Upper lobe of left lung (tissue), 6 donors: ENCODE data around the gene ZNF547. TPM values are rescaled to one million over a fixed set of nuclear protein-coding genes. Genes with fewer than 3 reads are reported as not detected.

Experiments
- ATAC-seq, 2 donors: fragments of 200-7000 bp; cut with Tn5 transposase; one replicate each; pipeline ENCODE4 v1.9.1; 2022; ENCODE audit warnings: mild to moderate bottlenecking in 2 of 2, moderate library complexity in 2 of 2; ENCODE audit not compliant: low FRiP score in 2 of 2
- DNase-seq, 2 donors: peaks; one replicate each; pipeline ENCODE4 v3.0.0-alpha.2; 2019 to 2020
- H3K27ac ChIP-seq, 4 donors: fragments of 200-600 bp; sonication (generic); one replicate each; pipeline ENCODE4 v1.5.1; 2016 to 2019
- H3K27me3 ChIP-seq, 4 donors: fragments of 200-600 bp; sonication (generic); one replicate each; pipeline ENCODE4 v1.5.1; 2017 to 2019
- H3K36me3 ChIP-seq, 4 donors: fragments of 200-600 bp; sonication (generic); one replicate each; pipeline ENCODE4 v1.5.1; 2016 to 2019
- H3K4me1 ChIP-seq, 4 donors: fragments of 200-600 bp; sonication (generic); one replicate each; pipeline ENCODE4 v1.5.1; 2018 to 2019
- H3K4me3 ChIP-seq, 4 donors: fragments of 200-600 bp; sonication (generic); one replicate each; pipeline ENCODE4 v1.5.1; 2017 to 2019; ENCODE audit warnings: mild to moderate bottlenecking in 2 of 4, moderate library complexity in 1 of 4
- H3K9me3 ChIP-seq, 4 donors: fragments of 200-600 bp; sonication (generic); one replicate each; pipeline ENCODE4 v1.5.1; 2018 to 2019
- CTCF ChIP-seq, 6 experiments: fragments of 450-650 bp in 4 of 6; fragments of 200-600 bp in 2 of 6; sonication (generic) in 2 of 6; IDR thresholded peaks; one replicate each; pipeline ENCODE4 v1.5.1; 2016 to 2019; ENCODE audit warnings: antibody characterized with exemption in 6 of 6
- EP300 ChIP-seq, 4 donors: sonication (generic); formaldehyde crosslinking; IDR thresholded peaks; one replicate each; pipeline ENCODE4 v1.5.1; 2017; ENCODE audit warnings: antibody characterized with exemption in 4 of 4, control low read depth in 2 of 4
- POLR2A ChIP-seq, 4 donors: fragments of 450-650 bp; IDR thresholded peaks; one replicate each; pipeline ENCODE4 v1.5.1; 2016 to 2017; ENCODE audit warnings: antibody characterized with exemption in 4 of 4, mild to moderate bottlenecking in 2 of 4
- POLR2AphosphoS5 ChIP-seq, 2 donors: sonication (generic); formaldehyde crosslinking; IDR thresholded peaks; one replicate each; pipeline ENCODE4 v1.5.1; 2017; ENCODE audit warnings: antibody characterized with exemption in 2 of 2
- WGBS, 2 donors: methylation state at CpG; one replicate each; pipeline ENCODE4 v1.1.5; 2017 to 2018; 5-methylcytosine and 5-hydroxymethylcytosine counted together
- total RNA-seq, 6 donors: library from RNA; depleted of rRNA in 4 of 6; stranded (reverse); fragments of >200 nt in 4 of 6; gene quantifications; one replicate each; pipeline versions ENCODE4 v1.1.0 to v1.2.1, GENCODE V29; 2016 to 2021
- donor health status: DM: no; HTN: no; CAD: no; lungs with moderate emphysema.
- donor health status: DM: no; HTN: yes; CAD: no; lungs with severe emphysema.

ZNF547 gene
- 1 to 10 TPM in 5 of 6 donors, under 1 TPM in 1; 0.89 to 9.4 (median 3.2) TPM for total RNA-seq

DNA sequence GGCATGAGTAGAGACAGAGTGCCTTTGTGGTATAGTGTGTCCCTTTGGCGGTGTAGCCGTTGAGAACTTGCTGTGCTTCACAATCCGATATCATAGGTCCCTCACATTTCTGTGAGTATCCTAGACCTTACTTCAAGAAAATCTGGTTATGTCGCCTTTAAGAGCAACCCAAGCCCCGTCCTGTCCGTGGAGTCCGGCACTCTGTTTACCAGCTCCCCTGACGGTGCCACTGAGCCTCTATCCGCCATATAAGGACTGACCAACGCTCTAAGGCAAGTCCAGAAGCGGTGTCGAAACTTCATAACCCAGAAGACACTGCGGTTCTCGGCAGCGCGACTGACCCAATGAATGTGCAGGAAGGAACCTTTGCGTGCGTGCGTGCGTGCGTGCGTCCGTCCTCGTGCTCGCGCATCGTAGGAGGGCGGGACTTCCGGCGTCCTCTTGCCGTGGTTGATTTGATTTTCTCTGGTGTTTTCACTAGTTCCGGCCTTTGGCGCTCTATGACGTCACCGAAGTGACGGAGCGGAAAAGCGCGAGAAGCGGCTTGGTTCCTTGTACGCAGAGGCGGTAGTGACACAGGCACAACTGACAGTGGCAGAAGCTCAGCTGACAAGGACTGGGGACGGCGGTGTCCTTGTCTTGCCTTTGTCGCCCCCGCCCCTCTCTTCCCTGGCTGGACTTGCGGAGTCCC, at the start of gene ZNF547, which contains the start of gene TRAPPC2B:
ZNF547 (plus strand) TSS at position 555 of the 691 bp plus-strand sequence. CDS start 5,005 bp downstream, outside the sequence.
TRAPPC2B (plus strand) TSS at position 555 of the 691 bp plus-strand sequence. CDS start 1,283 bp downstream, outside the sequence.
- peaks cover 0 to 26% (median 16%) of the 10 kb centered on the region in 4 donors for H3K9me3 ChIP-seq
- TF ChIP-seq EP300 (IDR thresholded peaks at IDR 0.05) (peak in 1 of 4 donors; percentile 83), POLR2AphosphoS5 (IDR thresholded peaks at IDR 0.05) (peak; percentile 89 to 97), CTCF (IDR thresholded peaks at IDR 0.05) (peak in 1 of 6 experiments; percentile 23), POLR2A (IDR thresholded peaks at IDR 0.05) (peak in 2 of 4 donors; percentile 27 to 70)
- WGBS, 2 donors = 1 to 2% methylated on average over 24 to 42 of the region's 47 CpGs
- peak within 1 kb of the TSS; percentile 89 to 98 (median 92) for H3K27ac ChIP-seq
- H3K27me3 ChIP-seq = no peaks in the 10 kb centered on the region
- peak within 1 kb of the TSS; percentile 39 to 91 (median 74) for H3K4me3 ChIP-seq
- H3K36me3 ChIP-seq = peaks cover 0 to 12% (median 3%) of the 10 kb centered on the region in 4 donors
- peak; percentile 99 for ATAC-seq
- peaks cover 7 to 21% (median 16%) of the 10 kb centered on the region in 4 donors for H3K4me1 ChIP-seq
- DNase-seq = peak; percentile 98 to 99

DNA sequence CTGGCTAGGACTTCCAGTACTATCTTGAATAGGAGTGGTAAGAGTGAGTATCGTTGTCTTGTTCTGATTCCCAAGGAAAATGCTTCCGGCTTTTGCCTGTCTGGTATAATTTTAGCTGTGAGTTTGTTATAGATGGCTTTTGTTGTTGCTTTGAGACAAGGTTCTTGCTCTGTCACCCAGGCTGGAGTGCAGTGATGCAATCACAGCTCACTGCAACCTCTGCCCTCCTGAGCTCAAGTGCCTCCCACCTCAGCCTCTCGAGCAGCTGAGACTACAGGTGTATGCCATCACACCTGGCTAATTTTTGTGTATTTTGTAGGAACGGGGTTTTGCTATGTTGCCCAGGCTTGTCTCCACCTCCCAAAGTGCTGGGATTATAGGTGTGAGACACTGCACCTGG, 49.2 kb upstream of the ZNF547 start:
- WGBS, 2 donors = 55 to 73% methylated on average over 4 of the region's 4 CpGs
- ATAC-seq = no peak
- no peak overlapping the region for H3K27ac ChIP-seq

DNA sequence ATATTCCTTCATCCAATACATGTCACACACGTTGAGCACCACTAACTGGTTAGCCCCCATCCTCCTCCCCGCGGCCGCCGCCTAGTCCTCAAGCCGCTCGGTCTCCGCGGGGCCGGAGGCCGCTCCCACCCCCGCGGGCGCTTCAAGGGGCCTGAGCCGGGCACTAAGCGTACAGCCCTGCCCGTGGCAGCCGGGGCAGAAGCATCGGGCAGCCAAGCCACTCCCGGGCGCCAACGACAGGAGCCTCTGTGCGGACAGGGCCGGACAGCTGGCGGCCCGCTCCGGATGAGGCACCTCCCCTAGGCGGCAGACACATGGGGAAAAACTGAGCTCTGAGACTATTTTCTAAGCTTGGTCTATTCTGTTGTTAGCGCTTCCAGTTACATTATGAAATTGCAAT, 45.8 kb upstream of the ZNF547 start:
- Histone ChIP-seq H3K4me3 (no peak overlapping the region), H3K36me3 (no peaks in the 10 kb centered on the region), H3K4me1 (peaks cover 14 to 22% (median 17%) of the 10 kb centered on the region in 4 donors), H3K27ac (no peak overlapping the region), H3K9me3 (no peaks in the 10 kb centered on the region), H3K27me3 (peaks cover 0 to 4% (median 0%) of the 10 kb centered on the region in 4 donors)
- no peak for ATAC-seq
- DNase-seq = peak in 1 of 2 donors; percentile 81
- 16 to 17% methylated on average over 18 to 28 of the region's 29 CpGs for WGBS, 2 donors
- TF ChIP-seq POLR2AphosphoS5 (IDR thresholded peaks at IDR 0.05) (no peak), EP300 (IDR thresholded peaks at IDR 0.05) (no peak), CTCF (IDR thresholded peaks at IDR 0.05) (no peak), POLR2A (IDR thresholded peaks at IDR 0.05) (no peak)

More for the DNA sequence above, 49.2 kb upstream of the ZNF547 start:
- Histone ChIP-seq H3K4me1 (no peaks in the 10 kb centered on the region), H3K27me3 (peaks cover 0 to 4% (median 0%) of the 10 kb centered on the region in 4 donors), H3K9me3 (peaks cover 0 to 6% (median 0%) of the 10 kb centered on the region in 4 donors), H3K4me3 (no peak overlapping the region), H3K36me3 (no peaks in the 10 kb centered on the region)
- no peak for DNase-seq
- no peak for TF ChIP-seq EP300 (IDR thresholded peaks at IDR 0.05)
- no peak for TF ChIP-seq CTCF (IDR thresholded peaks at IDR 0.05)
- TF ChIP-seq POLR2AphosphoS5 (IDR thresholded peaks at IDR 0.05) = no peak
- TF ChIP-seq POLR2A (IDR thresholded peaks at IDR 0.05) = no peak

GRCh38 chr19:57319869-57320179, 43.5 kb upstream of the ZNF547 start:
- peak overlapping the region; percentile 82 to 92 (median 88) for H3K27ac ChIP-seq
- no peak for TF ChIP-seq EP300 (IDR thresholded peaks at IDR 0.05)
- no peak for TF ChIP-seq POLR2AphosphoS5 (IDR thresholded peaks at IDR 0.05)
- no peak for TF ChIP-seq POLR2A (IDR thresholded peaks at IDR 0.05)
- no peak for TF ChIP-seq CTCF (IDR thresholded peaks at IDR 0.05)
- 0% methylated on average over 1 of the region's 1 CpG for WGBS, 2 donors
- peak in 1 of 2 donors; percentile 44 for ATAC-seq
- DNase-seq = no peak
- peak overlapping the region; percentile 46 to 97 (median 86) for H3K4me3 ChIP-seq
- peaks cover 0 to 4% (median 0%) of the 10 kb centered on the region in 4 donors for H3K27me3 ChIP-seq
- peaks cover 0 to 16% (median 16%) of the 10 kb centered on the region in 4 donors for H3K36me3 ChIP-seq
- H3K9me3 ChIP-seq = peaks cover 0 to 3% (median 2%) of the 10 kb centered on the region in 4 donors
- H3K4me1 ChIP-seq = peaks cover 14 to 23% (median 18%) of the 10 kb centered on the region in 4 donors
